Epithelial cell of proximal tubule (primary cell): Measurements from ENCODE around the gene WDR64. TPM values are rescaled to one million over a fixed set of nuclear protein-coding genes. Genes with fewer than 3 reads are reported as not detected.

Experiments
- DNase-seq: peaks from one replicate; pipeline ENCODE4 v3.0.0-alpha.2; 2011; ENCODE audit warnings: low read depth
- H3K4me3 ChIP-seq: 2 replicates; pipeline ENCODE4 v1.5.1; 2011; ENCODE audit warnings: low read depth, mild to moderate bottlenecking, low read length
- total RNA-seq: library from RNA; depleted of rRNA; stranded (reverse); fragments of >200 nt; gene quantifications from 2 replicates; pipeline ENCODE4 v1.2.3, GENCODE V29; 2015
- TF ChIP-seq, protein P1 (sequence below): conservative IDR thresholded peaks from 2 replicates; pipeline ENCODE4 v1.5.1; 2012; ENCODE audit warnings: low read depth, mild to moderate bottlenecking, low read length

The WDR64 gene
- total RNA-seq, 1 donor from 2014 or later: not detected

DNA sequence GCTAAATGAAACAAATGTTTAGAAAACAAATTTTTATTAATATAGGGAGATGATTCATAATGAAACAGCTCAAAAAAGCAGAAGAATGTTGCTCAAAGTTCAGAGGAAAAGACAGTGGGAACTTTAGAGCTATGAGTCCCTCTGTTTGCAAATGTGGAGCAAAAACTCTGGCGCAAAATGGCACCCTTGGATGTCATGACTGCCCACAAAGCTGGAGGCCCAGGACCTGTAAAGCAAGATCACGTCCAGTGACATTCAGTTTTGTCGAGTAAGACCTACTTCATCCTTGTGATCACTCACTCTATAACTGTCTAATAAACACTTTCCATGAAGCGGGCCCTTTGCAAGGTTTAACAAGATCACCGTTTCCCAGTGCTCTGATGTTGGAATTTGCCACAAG, 186.8 kb downstream of the WDR64 start:
- TF ChIP-seq, protein P1, sequence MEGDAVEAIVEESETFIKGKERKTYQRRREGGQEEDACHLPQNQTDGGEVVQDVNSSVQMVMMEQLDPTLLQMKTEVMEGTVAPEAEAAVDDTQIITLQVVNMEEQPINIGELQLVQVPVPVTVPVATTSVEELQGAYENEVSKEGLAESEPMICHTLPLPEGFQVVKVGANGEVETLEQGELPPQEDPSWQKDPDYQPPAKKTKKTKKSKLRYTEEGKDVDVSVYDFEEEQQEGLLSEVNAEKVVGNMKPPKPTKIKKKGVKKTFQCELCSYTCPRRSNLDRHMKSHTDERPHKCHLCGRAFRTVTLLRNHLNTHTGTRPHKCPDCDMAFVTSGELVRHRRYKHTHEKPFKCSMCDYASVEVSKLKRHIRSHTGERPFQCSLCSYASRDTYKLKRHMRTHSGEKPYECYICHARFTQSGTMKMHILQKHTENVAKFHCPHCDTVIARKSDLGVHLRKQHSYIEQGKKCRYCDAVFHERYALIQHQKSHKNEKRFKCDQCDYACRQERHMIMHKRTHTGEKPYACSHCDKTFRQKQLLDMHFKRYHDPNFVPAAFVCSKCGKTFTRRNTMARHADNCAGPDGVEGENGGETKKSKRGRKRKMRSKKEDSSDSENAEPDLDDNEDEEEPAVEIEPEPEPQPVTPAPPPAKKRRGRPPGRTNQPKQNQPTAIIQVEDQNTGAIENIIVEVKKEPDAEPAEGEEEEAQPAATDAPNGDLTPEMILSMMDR: no peak
- no peak for DNase-seq
- H3K4me3 ChIP-seq: no peak overlapping the region

DNA sequence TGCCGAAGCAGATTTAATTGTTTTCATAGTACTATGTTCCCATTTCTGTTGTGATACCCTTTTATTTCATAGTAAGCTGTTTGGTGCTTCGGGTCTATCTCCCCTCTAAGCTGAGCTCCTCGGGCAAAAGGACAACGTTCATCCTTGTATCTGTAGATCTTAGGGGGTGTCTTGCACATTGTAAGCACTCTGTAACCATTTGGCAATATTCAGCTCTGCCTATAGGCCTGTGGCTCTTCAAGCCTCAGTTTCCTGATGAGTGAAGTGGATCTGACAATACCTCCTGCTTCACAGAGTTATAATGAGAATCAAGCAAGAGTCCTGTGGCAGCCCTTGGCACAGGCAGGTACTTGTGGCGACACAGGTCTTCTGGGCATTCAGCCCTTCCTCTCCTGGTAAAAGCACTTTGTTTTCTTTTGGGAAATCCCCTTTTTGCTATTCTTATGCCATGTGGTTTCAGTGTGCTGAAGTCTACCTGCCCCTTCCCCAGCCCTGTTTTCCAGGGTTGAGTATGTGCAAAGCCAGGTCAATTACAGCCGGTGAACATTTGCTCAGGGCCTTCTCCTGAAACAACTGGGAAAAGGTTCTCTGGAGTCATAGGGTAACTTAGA, 187.4 kb downstream of the WDR64 start:
- no peak for DNase-seq
- TF ChIP-seq, protein P1: no peak
- H3K4me3 ChIP-seq: no peak overlapping the region

DNA sequence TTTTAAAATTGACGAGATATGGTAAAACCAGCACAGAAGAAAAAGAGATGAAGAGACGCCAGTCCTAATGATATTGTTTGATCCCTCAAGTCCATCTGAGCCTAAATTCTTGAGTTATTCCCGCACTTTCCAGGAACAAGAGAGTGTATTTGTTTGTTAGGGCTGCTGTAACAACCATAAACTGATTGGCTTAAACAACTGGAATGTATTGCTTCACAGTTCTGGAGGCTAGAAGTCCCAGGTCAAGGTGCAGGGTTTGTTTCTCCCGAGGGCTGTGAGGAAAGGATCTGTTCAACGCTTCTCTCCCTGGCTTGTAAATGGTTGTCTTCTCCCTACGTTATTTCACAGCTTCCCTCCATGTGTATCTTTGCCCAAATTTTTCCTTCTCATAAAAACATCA, 188.1 kb downstream of the WDR64 start:
- TF ChIP-seq, protein P1: no peak
- no peak overlapping the region for H3K4me3 ChIP-seq
- DNase-seq: no peak

DNA sequence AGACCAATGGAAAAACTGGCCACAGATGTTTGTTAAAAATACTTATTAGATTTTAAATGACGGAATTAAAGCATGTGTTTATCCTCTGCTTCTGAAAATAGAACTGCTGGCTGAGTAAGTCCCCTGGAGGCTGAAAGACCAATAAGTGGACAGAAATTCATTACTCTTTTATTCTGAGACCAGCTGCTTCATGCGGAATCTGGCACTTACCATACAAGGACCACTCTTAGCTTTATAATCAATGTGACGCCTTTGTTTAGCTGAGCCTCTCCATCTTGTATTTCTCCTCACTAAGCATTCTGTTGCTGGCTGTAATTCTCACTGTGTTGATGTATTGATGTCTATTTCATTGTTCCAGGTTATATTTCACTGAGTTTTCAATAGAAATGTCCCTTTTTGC, 189.6 kb downstream of the WDR64 start:
- TF ChIP-seq, protein P1: no peak
- DNase-seq: no peak
- no peak overlapping the region for H3K4me3 ChIP-seq

DNA sequence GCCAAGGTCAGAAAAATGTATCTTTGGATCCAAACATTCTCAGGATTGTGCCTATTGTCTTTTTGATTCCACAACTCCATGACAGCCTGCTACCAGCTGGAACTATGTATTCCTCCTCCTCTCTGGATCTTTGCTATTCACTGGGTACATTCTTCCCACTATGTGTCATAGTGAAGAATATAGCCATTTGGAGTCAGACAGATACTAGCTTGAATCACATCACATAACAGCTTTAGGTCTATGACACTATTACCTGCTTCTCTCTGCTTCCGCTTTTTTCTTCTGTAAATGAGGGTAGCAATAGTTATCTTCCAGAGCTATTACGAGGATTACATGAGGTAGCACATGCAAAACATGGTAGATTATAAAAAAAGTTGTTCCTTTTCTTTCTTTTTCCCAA, 190.5 kb downstream of the WDR64 start:
- H3K4me3 ChIP-seq: no peak overlapping the region
- DNase-seq: no peak

DNA sequence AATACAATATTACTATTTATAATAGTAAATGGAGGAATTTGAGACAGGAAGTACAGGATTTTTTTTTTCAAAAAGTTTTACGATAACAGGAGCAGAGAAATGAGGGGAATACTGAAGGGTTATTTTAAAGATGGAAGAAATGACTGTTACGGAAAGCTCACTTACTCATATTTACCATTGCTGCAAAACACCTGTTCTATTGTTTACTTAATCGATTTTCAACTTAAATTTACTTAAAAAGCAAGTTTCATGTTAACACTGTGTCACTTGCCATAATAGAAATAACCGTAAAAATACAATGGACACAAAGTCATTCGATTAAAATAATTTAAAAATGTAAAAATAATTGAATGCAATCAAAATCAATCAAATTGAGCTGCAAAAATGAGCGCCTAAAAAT, 192.5 kb downstream of the WDR64 start:
- TF ChIP-seq, protein P1: no peak
- no peak for DNase-seq
- H3K4me3 ChIP-seq: no peak overlapping the region

More for the DNA sequence above, 190.5 kb downstream of the WDR64 start:
- TF ChIP-seq, protein P1: no peak

DNA sequence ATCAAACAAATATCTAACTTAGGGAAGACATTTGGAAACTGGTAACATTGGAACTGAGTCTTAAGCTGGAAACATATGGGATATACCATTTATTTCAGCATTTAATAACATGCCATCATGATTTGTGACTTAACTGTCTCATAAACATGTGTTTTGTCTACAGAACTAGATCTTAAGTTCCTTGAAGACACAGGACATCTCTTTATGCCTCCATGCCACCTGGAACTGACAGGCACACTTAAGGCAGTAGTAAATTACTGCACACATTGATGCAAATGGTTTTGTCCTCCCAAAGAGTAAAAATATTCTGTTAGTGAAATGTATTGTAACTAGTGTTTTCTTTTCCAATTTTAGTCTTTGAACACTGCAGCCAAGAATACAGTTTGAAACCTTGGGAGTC, 194.3 kb downstream of the WDR64 start:
- TF ChIP-seq, protein P1: no peak
- DNase-seq: no peak

More for the DNA sequence above, 194.3 kb downstream of the WDR64 start:
- H3K4me3 ChIP-seq: no peak overlapping the region
